ENCODE results near the gene PNPLA3.
"Not testable (repeated sequence)": the region's sequence is repeated elsewhere in the genome, so short reads cannot be mapped to it uniquely, and the experiment has no call there.

Gene PNPLA3

DNA sequence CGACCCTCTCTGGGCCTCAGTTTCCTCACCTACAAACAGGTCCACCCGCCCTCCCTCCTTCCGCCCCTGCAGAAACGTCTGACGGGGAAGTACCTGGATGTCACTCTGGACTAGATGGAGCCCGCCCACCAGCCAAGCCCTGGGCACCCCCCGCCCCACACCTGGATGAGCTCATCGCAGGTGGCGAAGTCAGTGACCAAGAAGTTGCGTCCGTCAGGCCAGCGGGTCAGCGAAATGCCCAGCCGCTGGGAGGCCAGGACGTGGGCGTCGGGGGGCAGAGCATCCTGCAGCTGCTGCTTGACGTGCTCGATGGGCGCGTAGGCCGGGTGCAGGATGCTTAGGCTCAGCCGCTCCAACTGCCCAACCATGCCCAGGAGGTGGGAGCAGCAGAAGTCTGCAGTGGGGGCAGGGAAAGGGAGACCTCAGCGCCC is 32.7 kb upstream of the PNPLA3 start:
- DNase-seq: no peak

DNA sequence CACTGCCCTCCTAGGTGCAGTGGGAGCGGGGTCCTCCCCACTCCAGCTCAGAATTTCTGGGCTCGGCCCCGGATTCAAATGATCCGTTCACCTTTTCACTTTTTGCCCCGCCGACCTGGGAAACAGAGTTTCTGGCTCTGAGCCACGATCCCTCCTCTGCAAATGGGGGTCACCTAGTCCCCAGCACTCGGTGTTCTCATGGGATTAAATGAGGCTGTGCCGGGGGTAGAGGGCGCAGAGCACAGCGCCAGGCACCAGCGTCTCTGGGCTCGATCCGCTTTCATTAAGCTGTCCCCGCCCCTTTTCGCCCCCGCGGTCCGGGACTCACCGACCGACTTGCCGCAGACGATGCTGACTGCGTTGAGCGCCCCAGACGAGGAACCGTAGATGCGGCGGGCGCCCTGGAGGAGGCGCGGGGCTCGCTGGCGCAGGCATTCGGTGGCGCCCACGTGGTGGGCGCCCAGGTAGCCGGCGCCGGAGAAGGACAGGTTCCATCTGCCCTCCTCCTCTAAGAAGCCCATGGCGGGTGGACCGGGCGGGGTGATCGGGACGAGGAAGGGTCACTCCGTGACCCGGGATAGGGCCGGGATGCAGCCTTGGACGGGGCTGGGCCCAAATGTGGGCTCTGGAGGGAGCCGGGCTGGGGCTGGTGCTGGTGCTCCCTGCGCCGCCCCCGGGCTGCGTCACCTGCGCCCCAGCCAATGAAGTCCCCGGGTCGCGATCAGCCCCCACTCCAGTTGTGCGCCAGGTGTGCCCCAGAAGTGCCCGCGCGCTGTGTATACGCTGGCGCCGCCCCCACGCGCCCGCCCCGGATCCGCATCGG is 32.0 kb upstream of the PNPLA3 start, which contains the start of gene PNPLA5:
TSS of gene PNPLA5 (minus strand) at position 654 of the 823 bp plus-strand sequence. CDS start at position 521, 133 bp downstream.
- no peak for DNase-seq

DNA sequence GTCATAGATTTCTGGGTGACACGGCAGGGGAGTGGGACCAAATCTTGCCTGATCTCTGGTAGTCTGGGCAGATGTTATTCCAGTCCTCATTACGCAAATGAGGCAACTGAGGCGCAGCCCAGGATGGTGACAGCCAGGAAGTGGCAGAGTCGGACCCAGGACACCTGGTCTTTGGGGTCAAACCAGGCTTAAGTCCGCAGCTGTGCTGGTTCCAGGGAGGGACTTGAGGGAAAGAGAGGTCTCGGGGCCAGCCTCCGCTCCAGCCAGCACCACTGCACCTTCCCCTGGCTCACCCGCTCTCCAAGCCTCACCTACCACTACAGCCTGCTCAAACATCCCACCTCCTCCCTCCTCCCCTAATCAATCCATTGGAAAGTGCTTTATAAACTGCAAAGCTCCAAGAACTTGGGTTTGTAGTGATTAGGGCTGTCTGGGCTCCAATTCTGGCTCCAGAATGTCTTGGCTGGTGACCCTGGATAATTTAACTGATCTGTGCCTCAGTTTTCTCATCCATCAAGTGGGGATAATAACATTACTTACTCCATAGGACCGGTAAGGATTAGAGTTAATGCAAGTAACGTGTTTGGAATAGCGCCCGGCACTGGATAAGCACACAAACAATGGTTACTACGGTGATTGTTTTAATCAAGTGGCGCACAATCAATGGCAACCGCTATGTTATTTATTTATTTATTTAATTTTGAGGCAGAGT is 31.3 kb upstream of the PNPLA3 start:
- DNase-seq: no peak

DNA sequence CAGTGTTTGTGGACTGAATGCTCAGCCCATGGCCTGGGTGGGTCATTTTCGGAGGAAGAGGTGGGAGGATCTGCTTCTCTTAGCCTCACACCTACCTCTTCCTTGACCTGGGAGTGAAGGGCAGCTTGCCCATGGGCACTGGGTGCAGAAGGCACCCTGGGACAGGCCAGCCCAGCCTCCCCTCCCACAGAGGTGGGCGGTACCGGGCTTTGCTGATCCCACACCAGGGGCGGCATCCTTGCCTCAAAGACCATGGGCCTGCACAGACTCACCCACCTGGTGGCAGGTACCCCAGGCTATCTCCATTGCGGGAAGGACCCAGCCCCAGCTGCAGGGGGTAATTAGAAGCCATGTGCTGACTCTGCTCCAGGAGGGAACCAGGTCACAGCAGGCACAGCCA is 30.3 kb upstream of the PNPLA3 start:
- no peak for DNase-seq

DNA sequence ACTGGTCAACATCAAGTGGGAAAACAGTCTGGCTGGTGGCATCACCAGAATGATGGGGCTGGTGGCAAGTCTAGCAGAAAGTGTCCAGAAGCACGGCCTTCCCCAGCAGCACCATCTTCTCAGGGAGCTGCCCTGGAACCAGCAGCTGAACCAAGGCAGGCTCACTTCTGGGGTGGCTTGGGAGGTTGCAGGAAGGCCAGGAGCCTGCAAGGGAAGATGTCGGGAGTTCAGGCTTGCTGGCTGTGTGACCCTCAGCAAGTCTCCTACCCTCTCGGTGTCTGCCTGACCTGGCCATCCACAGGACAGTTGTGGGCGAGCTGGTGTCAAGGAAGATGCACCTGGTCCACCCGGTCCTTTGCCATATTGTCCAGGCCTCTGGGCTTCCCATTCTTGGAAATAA is 29.5 kb upstream of the PNPLA3 start:
- no peak for DNase-seq

DNA sequence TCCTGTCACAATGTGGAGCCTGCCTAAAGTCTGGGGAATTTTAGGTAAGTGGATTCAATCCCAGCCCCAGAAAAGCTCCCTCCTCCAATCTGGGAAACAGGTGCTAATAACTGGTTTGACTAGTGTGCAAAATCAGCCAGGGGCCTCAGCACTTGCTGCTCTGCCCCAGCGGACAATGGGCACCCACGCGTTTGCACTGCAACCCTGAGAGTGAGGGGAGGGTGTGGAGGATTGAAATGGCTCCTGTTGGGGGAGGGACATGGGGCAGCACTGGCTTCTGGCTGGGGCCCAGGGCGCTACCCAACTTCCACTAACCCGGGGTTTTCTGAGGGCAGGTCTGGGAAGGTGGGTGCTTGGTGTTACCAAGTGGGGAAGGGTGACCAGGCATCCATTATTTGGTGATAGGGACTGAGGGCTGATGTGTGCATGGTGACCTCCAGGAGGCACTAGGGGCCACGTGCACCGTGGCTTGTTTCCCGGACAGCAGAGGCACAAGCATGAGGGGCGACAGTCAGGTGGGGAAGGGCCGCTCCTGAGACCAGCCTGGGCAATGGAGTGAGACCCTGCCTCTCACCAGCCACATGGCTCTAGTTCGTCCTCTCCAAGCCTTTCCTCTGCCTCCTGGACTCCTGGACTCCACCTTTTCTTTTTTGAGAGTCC is 27.5 kb upstream of the PNPLA3 start:
- DNase-seq: no peak

DNA sequence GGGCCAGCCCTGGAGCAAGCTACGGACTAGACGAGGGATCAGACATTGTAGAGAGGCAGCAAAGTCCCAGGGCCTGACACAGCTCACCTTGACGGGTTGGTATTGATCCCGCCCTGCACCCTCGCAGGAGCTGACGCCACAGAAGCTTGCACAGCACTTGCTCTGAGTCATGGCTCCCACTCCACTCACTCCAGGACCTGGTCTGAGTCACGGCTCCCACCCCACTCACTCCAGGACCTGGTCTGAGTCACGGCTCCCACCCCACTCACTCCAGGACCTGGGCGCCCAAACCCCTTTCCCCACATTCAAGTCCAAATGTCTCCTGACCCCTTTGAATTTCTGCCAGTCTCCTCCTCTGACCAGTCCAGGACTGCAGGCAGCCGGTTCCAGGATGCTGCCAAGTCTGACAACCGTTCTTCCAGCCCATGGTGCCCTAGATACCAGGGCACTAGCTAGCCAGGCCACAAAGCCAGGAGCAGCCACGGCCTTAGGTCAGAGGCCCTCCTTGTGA is 25.8 kb upstream of the PNPLA3 start:
- no peak for DNase-seq

DNA sequence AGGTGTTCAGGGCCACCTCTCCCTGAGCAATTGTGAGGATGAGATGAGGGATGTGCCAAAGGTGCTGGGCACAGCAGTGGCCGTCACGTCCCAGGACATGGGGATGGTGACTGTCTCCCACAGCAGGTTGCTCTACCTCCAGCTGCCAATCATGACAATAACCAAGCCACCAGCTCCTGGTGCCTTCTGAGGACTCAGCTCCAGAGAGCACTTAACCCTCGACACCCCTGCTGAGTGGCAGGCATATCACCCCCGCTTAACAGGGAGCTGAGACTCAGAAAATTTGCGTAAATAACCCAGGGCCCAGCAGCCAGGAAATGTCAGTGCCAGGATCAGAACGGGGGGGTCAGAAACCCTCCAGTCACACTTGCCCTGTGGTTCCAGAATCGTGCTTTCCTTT is 23.4 kb upstream of the PNPLA3 start:
- DNase-seq: no peak

DNA sequence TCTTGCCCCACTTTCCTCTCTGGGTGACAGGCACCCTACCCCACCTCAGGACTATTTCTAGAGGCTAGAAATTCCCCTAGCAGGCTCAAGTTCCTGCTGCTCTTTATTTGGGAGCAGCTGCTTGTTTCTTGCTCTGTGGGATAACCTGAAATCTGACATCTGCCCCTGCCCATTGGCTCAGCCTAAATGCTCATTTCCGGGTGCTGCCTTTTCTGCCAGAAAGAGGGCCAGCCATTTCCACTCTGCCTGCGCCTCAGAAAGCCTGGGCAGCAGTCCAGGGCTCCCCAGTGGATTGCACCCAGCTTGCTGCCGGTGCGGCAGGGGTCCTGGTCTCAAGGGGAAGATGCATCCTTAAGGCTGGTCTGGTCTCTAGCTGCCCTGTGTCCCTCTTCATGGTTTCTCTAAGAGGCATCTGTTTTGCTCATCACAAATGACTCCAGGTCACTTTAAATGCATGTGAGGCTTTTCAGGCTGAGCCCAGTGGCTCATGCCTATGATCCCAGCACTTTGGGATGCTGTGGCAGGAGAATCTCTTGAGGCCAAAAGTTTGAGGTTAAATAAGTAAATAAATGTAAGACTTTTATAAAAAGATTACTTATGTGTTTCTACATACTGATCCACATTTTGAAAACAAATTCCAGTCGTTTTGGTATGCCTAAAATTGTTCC is 21.5 kb upstream of the PNPLA3 start:
- DNase-seq: no peak

DNA sequence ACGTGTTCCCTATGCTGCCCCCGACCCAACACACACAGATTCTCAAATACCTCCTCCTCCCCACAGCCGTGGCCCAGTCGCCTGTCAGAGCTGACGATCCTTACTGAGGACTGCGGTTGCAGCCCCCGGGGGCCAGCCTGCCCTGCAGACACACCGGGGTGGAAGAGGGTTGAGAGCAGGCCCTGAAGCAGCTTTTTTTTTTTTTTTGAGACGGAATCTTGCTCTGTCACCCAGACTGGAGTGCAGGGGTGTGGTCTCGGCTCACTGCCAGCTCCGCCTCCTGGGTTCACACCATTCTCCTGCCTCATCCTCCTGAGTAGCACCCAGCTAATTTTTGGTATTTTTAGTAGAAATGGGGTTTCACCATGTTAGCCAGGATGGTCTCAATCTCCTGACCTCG is 20.6 kb upstream of the PNPLA3 start:
- not testable (repeated sequence) for DNase-seq

DNA sequence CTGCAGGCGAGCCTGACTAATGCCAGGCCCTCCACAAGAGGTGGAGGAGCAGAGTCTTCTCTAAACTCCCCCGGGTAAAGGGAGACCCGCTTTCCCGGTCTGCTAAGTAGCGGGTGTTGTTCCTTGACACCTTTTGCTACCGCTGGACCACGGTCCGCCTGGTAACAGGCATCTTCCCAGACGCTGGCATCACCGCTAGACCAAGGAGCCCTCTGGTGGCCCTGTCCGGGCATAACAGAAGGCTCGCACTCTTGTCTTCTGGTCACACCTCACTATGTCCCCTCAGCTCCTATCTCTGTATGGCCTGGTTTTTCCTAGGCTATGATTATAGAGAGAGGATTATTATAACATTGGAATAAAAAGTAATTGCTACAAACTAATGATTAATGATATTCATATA is 19.2 kb upstream of the PNPLA3 start:
- peak; percentile 27 for DNase-seq

DNA sequence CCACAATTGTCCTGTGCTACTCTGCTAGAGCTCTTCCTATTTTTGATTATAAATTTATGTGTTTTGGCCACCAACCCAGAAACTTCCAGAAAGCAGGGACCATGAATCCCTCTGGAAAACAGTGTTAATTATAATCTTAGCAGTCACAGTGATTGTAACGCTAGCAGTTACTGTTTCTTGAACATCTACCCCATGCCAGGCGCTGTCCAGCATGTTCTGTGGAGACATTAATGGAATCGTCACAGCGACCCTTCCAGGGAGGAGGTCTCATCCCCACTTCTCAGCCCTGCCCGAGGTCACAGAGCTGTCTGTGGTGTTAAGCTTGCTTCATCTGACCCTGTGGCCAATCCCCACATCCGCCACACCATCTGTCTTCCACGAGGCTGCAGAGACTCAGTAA is 17.9 kb upstream of the PNPLA3 start:
- DNase-seq: no peak

DNA sequence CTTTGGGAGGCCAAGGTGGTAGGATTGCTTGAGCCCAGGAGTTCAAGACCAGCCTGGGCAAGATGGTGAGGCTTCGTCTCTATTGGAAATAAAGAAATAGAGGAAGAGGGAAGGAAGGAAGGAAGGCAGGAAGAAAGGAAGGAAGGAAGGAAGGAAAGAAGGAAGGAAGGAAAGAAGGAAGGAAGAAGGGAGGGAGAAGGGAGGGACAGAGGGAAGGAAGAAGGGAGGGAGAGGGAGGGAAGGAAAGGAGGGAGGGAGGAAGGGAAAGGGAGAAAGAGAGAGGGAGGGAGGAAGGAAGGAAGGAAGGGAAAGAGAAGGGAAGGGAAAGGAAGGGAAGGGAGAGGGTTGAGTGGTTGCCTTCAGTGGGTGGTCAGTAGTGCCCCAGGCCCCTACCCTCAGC is 13.9 kb upstream of the PNPLA3 start:
- DNase-seq: no peak

DNA sequence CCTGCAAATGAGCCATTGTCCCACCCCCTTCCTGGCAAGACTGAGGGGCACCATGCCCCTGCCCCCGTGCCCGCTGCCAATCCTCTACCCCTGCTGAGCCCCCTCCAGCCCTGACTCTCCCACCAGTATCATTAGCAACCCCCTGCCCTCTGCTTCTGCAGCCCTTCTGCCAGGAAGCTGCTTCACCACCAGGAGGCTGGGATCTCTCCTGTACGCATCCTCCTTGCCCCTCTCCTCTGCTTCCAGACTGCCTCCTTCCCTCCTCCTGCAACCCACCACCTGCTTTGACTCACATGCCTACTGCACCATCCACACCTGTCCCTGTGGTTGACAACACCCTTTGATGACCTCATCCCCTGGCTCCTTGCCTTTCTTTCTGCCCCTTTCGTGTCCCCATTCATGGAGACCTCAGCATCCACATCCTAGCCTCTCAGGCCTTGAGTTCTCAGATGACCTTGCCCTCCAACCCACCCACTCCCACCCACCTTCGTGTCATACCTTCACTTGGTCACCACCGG is 13.4 kb upstream of the PNPLA3 start:
- no peak for DNase-seq

DNA sequence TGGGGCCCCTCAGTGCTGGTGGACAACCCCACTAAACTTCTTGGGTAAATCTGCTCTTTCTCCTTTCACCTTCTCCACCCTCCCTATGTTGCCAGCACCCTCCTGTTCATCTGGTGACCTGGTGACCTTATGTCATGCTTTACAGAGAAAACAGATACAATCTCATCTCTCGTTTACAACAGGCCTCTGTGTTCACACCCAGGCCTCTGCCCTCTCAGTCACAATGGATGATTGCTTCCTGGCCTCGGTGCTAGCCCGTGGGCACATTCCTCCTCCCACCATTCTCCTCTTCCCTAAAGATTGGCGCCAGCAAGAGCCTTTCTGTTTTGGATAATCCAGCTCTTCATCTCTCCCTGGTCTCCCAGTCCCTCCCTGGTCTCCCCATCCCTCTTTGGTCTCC is 12.3 kb upstream of the PNPLA3 start:
- no peak for DNase-seq

DNA sequence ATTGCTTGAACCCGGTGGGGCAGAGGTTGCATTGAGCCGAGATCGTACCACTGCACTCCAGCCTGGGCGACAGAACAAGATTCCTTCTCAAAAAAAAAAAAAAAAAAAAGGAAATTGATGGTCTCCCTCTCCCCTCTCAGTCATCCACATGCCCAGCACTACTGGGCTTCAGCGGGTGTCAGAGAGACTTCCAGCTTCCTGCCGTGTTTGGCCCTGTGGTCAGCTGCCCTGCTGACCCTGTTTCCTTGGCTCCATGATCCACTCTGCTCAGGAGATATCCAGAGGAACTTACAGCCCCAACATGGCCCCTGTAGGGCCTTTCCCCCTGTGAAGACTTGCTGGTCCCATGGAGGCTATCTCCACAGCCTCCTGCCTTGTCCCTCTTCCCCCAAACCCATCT is 6.1 kb upstream of the PNPLA3 start:
- no peak for DNase-seq

DNA sequence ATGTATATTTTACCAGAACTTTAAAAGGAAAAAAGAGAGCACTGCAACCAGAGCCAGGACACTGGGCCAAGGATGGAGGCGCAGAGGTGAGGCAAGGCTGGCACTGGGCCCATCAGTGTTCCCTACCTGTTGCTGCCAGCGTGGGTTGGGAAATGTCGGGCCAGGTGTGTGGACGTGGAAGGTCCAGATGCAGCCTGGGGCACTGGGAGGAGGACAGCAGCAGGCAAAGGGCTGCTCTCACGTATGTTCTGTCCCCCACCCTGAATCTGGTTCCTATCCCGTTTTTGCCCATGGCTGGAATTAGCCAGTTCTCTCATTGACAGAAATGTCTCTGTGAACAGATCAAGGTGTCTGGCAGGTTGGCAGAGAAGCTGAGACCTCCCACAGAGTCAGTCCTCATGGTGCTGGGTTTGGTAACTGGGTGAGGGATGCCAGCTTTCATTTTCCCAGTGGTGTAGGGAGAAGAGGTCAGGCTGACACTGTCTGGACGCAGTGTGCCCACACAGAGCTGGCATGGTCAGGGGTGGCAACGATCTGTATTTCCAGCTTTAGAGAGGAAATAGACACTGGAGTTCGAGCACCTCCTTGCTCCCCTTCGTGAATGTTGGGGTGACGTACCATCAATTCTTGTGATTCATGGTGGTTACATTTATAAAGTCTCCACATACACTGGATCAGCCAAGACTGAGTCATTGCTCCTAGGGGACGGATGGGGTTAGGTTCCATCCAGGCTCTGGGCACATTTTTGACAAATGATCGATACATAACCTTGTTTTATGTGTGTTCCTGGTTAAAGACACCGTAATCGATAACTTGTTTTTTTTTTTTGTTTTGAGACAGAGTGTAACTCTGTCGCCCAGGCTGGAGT is 4.3 kb upstream of the PNPLA3 start:
- DNase-seq: no peak

DNA sequence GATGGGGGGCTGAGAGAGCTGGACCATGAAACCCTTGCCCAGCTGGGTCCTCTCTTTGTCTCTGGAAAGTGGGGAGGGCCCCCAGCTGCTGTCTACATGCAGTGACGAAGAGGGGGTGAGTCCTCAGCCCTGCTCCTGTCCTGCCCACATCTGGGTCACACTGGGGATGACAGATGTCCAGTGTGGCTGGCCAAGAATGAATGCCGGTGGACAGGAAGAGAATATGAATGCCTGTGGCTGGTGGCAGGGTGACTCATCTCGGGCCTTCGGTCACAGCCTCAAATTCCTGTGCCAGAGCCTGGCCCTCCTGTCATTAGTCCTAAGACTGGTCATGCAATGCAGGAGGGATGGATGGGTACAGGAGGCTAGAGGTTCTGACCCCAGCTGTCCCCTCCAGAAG is 2.2 kb upstream of the PNPLA3 start:
- no peak for DNase-seq

DNA sequence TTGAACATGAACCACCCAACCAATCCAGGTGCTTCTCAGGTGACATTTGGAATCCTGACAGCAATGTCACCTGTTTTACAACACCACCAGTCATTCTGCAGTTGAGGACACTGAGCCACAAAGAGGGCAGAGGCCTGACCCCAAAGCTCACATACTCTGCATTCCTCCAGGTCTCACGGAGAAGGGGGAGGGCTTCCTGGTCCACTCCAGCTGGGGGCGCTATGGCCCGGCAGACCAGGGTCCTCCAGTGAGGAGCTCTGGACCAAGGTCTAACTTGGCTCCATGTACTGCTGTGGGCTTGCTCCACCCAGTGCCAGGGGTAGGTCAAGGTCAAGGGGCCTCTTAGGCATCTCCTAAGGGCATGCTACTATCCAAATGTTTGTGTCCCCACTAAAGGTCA is 1.5 kb upstream of the PNPLA3 start:
- DNase-seq: no peak

DNA sequence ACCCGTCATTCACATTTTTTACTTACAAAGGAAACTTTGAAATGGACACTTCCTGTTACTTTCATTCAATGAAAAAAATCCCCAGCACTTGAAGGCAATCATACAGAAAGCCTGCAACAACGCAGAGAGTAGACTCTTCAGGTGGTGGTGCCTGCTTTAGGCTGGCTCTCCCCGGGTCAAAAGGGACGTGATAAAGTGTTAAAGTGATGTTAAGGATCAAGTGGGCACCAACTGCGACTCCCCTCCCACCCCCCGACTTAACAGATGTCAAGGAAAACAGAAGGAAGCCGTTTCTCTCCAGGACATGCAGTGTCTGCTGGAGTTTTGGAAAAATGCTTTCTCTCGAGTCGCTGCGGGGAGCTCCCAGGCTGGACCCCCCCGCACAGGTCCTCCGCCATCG is 414 bp upstream of the PNPLA3 start:
- no peak for DNase-seq

DNA sequence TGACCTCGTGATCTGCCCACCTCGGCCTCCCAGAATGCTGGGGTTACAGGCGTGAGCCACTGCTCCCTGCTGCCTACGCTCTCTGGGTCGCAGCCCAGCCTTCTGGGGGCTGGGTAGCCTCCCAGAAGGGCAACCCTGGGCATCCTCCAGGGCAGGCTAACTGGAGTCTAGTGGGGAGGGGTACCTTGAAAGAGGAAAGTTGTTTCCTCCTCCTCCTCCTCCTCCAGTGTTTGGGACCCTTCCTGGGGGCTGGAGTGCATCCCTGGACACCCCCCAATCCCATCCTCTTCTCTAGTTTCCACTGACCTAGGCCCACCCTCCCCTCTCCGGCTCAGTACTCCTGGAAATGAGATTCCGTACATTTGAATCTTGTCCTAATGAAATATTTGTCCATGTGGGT is 1.3 kb downstream of the PNPLA3 start:
- no peak for DNase-seq
